Measurements from ENCODE around the gene SLC27A5.
A peak's percentile ranks its signal among the peaks of the same experiment; 100 is the strongest.

Gene SLC27A5

DNA sequence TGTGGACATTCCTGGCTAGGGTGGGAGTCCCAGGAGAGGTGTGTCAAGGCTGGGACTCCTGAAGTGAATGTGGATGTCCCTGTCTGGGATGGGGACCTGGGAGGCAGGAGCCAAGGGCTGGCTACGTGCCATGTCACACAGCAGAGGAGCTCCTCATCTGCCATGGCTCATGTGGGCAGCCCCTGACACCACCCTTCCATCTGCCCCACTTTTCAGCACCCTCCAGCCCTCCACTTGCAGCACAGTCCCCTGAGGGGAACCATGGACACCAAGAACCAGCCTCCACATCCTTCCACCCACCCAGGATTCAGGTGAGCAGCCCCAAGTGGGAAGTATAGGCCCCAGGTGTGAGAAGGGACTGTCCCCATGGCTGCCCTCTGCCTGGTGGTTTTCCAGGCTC is 33.9 kb downstream of the SLC27A5 start:
- Histone ChIP-seq H3K27me3 (ENCODE audit: control insufficient read depth in 1 of 2, insufficient read depth in 1 of 2, low read length in 2 of 2) (no peaks in the 10 kb centered on the region), H3K79me1 (replicated peaks; ENCODE audit: low read length, poor library complexity, severe bottlenecking) (peaks cover 19% of the 10 kb centered on the region), H3K4me2 (ENCODE audit: low read length, poor library complexity, severe bottlenecking) (no peak overlapping the region), H3K14ac (ENCODE audit: low read length in 2 of 2) (no peak overlapping the region), H3K18ac (ENCODE audit: low read depth in 1 of 2, low read length in 2 of 2) (no peak overlapping the region), H3K27ac (ENCODE audit: low read length, poor library complexity, severe bottlenecking) (no peak overlapping the region), H3K4me3 (ENCODE audit: insufficient read depth in 1 of 2, low read depth in 1 of 2, low read length in 2 of 2) (no peak overlapping the region), H4K8ac (ENCODE audit: low read length) (no peak overlapping the region), H3K4ac (ENCODE audit: low read depth in 1 of 2, low read length in 2 of 2) (no peak overlapping the region), H2BK5ac (ENCODE audit: low read depth, low read length, poor library complexity, severe bottlenecking) (no peak overlapping the region), H4K91ac (ENCODE audit: low read length) (no peak overlapping the region), H3K9me3 (ENCODE audit: control insufficient read depth, low read length) (no peaks in the 10 kb centered on the region), H2AK5ac (ENCODE audit: low read length, severe bottlenecking) (no peak overlapping the region), H3K4me1 (ENCODE audit: control insufficient read depth, insufficient read depth, low read depth, low read length) (peaks cover 30% of the 10 kb centered on the region), H2BK120ac (ENCODE audit: low read depth, low read length) (no peak overlapping the region), H2BK15ac (ENCODE audit: low read depth, poor library complexity, severe bottlenecking) (no peak overlapping the region), H3K23ac (ENCODE audit: low read length in 2 of 2) (no peak overlapping the region), H2AFZ (ENCODE audit: low read depth, low read length) (no peak overlapping the region), H3K36me3 (ENCODE audit: control insufficient read depth in 1 of 2, insufficient read depth in 2 of 2, low read depth in 1 of 2, low read length in 2 of 2) (peaks cover 45 to 54% of the 10 kb centered on the region in 2 experiments), H2BK12ac (ENCODE audit: low read length in 2 of 2) (no peak overlapping the region), H3K9ac (ENCODE audit: low read length) (no peak overlapping the region)
- DNase-seq: no peak
- 100% methylated on average over 1 of the region's 1 CpG for WGBS

DNA sequence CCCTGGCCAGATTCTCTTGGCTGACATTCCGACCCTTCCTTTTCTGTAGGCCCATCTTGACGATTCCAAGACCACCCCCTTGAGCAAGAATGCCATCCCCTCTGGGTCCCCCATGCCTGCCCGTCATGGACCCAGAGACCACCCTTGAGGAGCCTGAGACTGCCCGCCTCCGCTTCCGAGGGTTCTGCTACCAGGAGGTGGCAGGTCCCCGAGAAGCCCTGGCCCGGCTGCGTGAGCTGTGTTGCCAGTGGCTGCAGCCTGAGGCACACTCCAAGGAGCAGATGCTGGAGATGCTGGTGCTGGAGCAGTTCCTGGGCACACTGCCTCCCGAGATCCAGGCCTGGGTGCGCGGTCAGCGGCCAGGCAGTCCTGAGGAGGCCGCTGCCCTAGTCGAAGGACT is 34.7 kb downstream of the SLC27A5 start:
- Histone ChIP-seq H2BK12ac (ENCODE audit: low read length in 2 of 2) (peak overlapping the region; percentile 6 to 30), H3K4ac (ENCODE audit: low read depth in 1 of 2, low read length in 2 of 2) (peak overlapping the region in 1 of 2 experiments; percentile 58), H4K8ac (ENCODE audit: low read length) (peak overlapping the region; percentile 99), H3K23ac (ENCODE audit: low read length in 2 of 2) (no peak overlapping the region), H4K91ac (ENCODE audit: low read length) (peak overlapping the region; percentile 4), H2AK5ac (ENCODE audit: low read length, severe bottlenecking) (peak overlapping the region; percentile 43), H3K27me3 (ENCODE audit: control insufficient read depth in 1 of 2, insufficient read depth in 1 of 2, low read length in 2 of 2) (no peaks in the 10 kb centered on the region), H3K79me1 (replicated peaks; ENCODE audit: low read length, poor library complexity, severe bottlenecking) (peaks cover 22% of the 10 kb centered on the region), H3K4me3 (ENCODE audit: insufficient read depth in 1 of 2, low read depth in 1 of 2, low read length in 2 of 2) (peak overlapping the region in 1 of 2 experiments; percentile 91), H2BK5ac (ENCODE audit: low read depth, low read length, poor library complexity, severe bottlenecking) (no peak overlapping the region), H3K4me2 (ENCODE audit: low read length, poor library complexity, severe bottlenecking) (no peak overlapping the region), H3K9me3 (ENCODE audit: control insufficient read depth, low read length) (no peaks in the 10 kb centered on the region), H3K36me3 (ENCODE audit: control insufficient read depth in 1 of 2, insufficient read depth in 2 of 2, low read depth in 1 of 2, low read length in 2 of 2) (peaks cover 48 to 56% of the 10 kb centered on the region in 2 experiments), H3K27ac (ENCODE audit: low read length, poor library complexity, severe bottlenecking) (no peak overlapping the region), H3K14ac (ENCODE audit: low read length in 2 of 2) (no peak overlapping the region), H2AFZ (ENCODE audit: low read depth, low read length) (no peak overlapping the region), H2BK15ac (ENCODE audit: low read depth, poor library complexity, severe bottlenecking) (no peak overlapping the region), H2BK120ac (ENCODE audit: low read depth, low read length) (no peak overlapping the region), H3K9ac (ENCODE audit: low read length) (peak overlapping the region; percentile 97), H3K18ac (ENCODE audit: low read depth in 1 of 2, low read length in 2 of 2) (peak overlapping the region in 1 of 2 experiments; percentile 80), H3K4me1 (ENCODE audit: control insufficient read depth, insufficient read depth, low read depth, low read length) (peaks cover 30% of the 10 kb centered on the region)
- 95% methylated on average over 15 of the region's 15 CpGs for WGBS
- no peak for DNase-seq

DNA sequence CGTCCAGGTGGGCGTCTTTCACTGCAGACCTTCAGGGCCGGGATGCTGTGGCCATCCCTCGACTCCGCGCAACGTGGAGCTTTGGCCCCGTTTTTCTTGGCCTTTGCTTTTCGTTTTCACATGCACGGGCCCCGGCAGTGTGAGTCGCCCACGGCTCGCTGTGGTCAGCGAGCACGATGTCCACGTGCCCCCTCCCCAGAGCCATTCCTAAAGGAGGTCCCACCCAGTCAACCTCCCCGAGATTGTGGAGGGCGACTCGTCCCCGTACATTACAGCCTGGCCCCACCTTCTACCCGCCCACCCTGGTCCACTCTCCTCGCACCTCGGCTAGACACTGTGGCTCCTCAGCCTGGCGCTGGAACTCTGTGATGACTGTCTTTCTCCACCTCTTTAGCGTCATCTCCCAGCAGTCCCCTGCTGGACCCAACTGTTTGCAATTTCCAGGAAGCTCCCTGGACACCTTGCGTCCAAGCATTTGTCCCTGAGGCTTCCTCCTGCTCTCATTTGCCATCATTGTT is 35.2 kb downstream of the SLC27A5 start:
- Histone ChIP-seq H3K4me1 (ENCODE audit: control insufficient read depth, insufficient read depth, low read depth, low read length) (peaks cover 30% of the 10 kb centered on the region), H3K9me3 (ENCODE audit: control insufficient read depth, low read length) (no peaks in the 10 kb centered on the region), H3K23ac (ENCODE audit: low read length in 2 of 2) (no peak overlapping the region), H4K91ac (ENCODE audit: low read length) (peak overlapping the region; percentile 81), H3K4ac (ENCODE audit: low read depth in 1 of 2, low read length in 2 of 2) (peak overlapping the region; percentile 51 to 94), H3K4me2 (ENCODE audit: low read length, poor library complexity, severe bottlenecking) (peak overlapping the region; percentile 83), H2BK15ac (ENCODE audit: low read depth, poor library complexity, severe bottlenecking) (peak overlapping the region; percentile 20), H3K27ac (ENCODE audit: low read length, poor library complexity, severe bottlenecking) (peak overlapping the region; percentile 93), H3K18ac (ENCODE audit: low read depth in 1 of 2, low read length in 2 of 2) (peak overlapping the region; percentile 44 to 96), H2AK5ac (ENCODE audit: low read length, severe bottlenecking) (peak overlapping the region; percentile 69), H2BK12ac (ENCODE audit: low read length in 2 of 2) (peak overlapping the region in 1 of 2 experiments; percentile 30), H3K9ac (ENCODE audit: low read length) (peak overlapping the region; percentile 97), H2BK5ac (ENCODE audit: low read depth, low read length, poor library complexity, severe bottlenecking) (no peak overlapping the region), H3K14ac (ENCODE audit: low read length in 2 of 2) (peak overlapping the region in 1 of 2 experiments; percentile 76), H3K27me3 (ENCODE audit: control insufficient read depth in 1 of 2, insufficient read depth in 1 of 2, low read length in 2 of 2) (no peaks in the 10 kb centered on the region), H3K79me1 (replicated peaks; ENCODE audit: low read length, poor library complexity, severe bottlenecking) (peaks cover 26% of the 10 kb centered on the region), H4K8ac (ENCODE audit: low read length) (peak overlapping the region; percentile 99), H2AFZ (ENCODE audit: low read depth, low read length) (no peak overlapping the region), H3K36me3 (ENCODE audit: control insufficient read depth in 1 of 2, insufficient read depth in 2 of 2, low read depth in 1 of 2, low read length in 2 of 2) (peaks cover 54 to 61% of the 10 kb centered on the region in 2 experiments), H2BK120ac (ENCODE audit: low read depth, low read length) (peak overlapping the region; percentile 59), H3K4me3 (ENCODE audit: insufficient read depth in 1 of 2, low read depth in 1 of 2, low read length in 2 of 2) (peak overlapping the region; percentile 60 to 91)
- 6% methylated on average over 27 of the region's 27 CpGs for WGBS
- peak; percentile 74 for DNase-seq

DNA sequence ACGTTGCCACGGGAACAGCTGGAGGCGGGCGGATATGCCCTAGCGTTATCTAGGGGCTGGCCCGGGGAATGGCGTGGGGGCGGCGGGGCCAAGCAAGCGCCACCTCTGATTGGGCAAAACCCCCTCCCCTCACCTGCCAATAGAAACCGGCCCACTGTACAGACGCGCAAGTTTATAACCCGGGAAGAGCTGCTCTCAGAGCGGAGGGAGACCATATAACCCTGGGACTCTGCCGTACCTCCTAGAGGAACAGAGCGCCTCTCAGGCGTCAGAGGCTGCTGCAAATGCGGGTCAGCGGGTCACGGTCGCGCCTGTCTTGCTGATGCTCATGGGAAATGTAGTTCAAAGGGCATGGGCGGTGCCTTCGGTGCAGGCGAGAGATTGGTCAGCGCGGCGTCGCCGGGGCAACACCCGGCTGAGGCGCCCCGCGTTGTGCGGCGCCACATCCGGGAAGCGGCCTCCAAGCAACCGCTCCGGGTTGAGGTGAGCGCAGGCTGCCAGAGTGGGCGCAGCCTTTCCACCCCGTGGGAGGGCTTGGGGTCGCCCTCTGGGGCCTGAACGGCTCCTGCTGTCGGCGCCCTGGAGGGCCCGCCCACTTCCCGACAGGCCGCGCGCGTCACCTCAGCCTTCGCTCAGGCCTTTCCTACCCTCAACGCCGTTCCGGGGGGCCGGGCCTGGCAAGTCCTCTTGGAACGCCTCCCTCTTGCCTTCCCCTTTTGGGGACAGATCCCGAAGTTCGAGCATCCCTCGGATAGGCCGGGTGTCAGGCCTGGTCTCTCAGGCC is 35.9 kb downstream of the SLC27A5 start, which contains the start of gene ZNF446:
TSS of gene ZNF446 (plus strand) at position 639 of the 784 bp plus-strand sequence. CDS start 867 bp downstream, outside the sequence.
- peak within 1 kb of the TSS; percentile 97 for H3K9ac ChIP-seq (ENCODE audit: low read length)
- peaks cover 49 to 60% of the 10 kb centered on the region in 2 experiments for H3K36me3 ChIP-seq (ENCODE audit: control insufficient read depth in 1 of 2, insufficient read depth in 2 of 2, low read depth in 1 of 2, low read length in 2 of 2)
- H3K4me1 ChIP-seq (ENCODE audit: control insufficient read depth, insufficient read depth, low read depth, low read length): peaks cover 30% of the 10 kb centered on the region
- under 1% methylated on average over 58 of the region's 64 CpGs for WGBS
- peak within 1 kb of the TSS; percentile 59 for H2BK120ac ChIP-seq (ENCODE audit: low read depth, low read length)
- no peaks in the 10 kb centered on the region for H3K9me3 ChIP-seq (ENCODE audit: control insufficient read depth, low read length)
- peak within 1 kb of the TSS; percentile 81 for H4K91ac ChIP-seq (ENCODE audit: low read length)
- H2BK15ac ChIP-seq (ENCODE audit: low read depth, poor library complexity, severe bottlenecking): peak within 1 kb of the TSS; percentile 50
- peak; percentile 98 for DNase-seq
- peak within 1 kb of the TSS in 1 of 2 experiments; percentile 76 for H3K14ac ChIP-seq (ENCODE audit: low read length in 2 of 2)
- H3K27ac ChIP-seq (ENCODE audit: low read length, poor library complexity, severe bottlenecking): peak within 1 kb of the TSS; percentile 93
- H3K18ac ChIP-seq (ENCODE audit: low read depth in 1 of 2, low read length in 2 of 2): peak within 1 kb of the TSS; percentile 44 to 96
- peak within 1 kb of the TSS; percentile 60 to 91 for H3K4me3 ChIP-seq (ENCODE audit: insufficient read depth in 1 of 2, low read depth in 1 of 2, low read length in 2 of 2)
- H3K27me3 ChIP-seq (ENCODE audit: control insufficient read depth in 1 of 2, insufficient read depth in 1 of 2, low read length in 2 of 2): no peaks in the 10 kb centered on the region
- H4K8ac ChIP-seq (ENCODE audit: low read length): peak within 1 kb of the TSS; percentile 99
- H3K23ac ChIP-seq (ENCODE audit: low read length in 2 of 2): no peak within 1 kb of the TSS
- peaks cover 25% of the 10 kb centered on the region for H3K79me1 ChIP-seq (replicated peaks; ENCODE audit: low read length, poor library complexity, severe bottlenecking)
- H2AFZ ChIP-seq (ENCODE audit: low read depth, low read length): peak within 1 kb of the TSS; percentile 70
- H3K4ac ChIP-seq (ENCODE audit: low read depth in 1 of 2, low read length in 2 of 2): peak within 1 kb of the TSS; percentile 58 to 94
- peak within 1 kb of the TSS; percentile 69 for H2AK5ac ChIP-seq (ENCODE audit: low read length, severe bottlenecking)
- peak within 1 kb of the TSS; percentile 36 for H2BK5ac ChIP-seq (ENCODE audit: low read depth, low read length, poor library complexity, severe bottlenecking)
- H3K4me2 ChIP-seq (ENCODE audit: low read length, poor library complexity, severe bottlenecking): peak within 1 kb of the TSS; percentile 83
- H2BK12ac ChIP-seq (ENCODE audit: low read length in 2 of 2): peak within 1 kb of the TSS; percentile 82 to 91
